A549 treated with CORT108297 at 1 μM for 4 hours (cell line): Measurements from ENCODE around the gene TBC1D30. TPM values are rescaled to one million over a fixed set of nuclear protein-coding genes. Genes with fewer than 3 reads are reported as not detected.

Source experiments
- total RNA-seq: library from RNA; stranded (reverse); fragments of 200-300 nt; extraction: Qiagen RNA extraction; gene quantifications from 5 replicates; pipeline ENCODE4 v1.2.3, GENCODE V29; 2022

TBC1D30 gene, protein sequence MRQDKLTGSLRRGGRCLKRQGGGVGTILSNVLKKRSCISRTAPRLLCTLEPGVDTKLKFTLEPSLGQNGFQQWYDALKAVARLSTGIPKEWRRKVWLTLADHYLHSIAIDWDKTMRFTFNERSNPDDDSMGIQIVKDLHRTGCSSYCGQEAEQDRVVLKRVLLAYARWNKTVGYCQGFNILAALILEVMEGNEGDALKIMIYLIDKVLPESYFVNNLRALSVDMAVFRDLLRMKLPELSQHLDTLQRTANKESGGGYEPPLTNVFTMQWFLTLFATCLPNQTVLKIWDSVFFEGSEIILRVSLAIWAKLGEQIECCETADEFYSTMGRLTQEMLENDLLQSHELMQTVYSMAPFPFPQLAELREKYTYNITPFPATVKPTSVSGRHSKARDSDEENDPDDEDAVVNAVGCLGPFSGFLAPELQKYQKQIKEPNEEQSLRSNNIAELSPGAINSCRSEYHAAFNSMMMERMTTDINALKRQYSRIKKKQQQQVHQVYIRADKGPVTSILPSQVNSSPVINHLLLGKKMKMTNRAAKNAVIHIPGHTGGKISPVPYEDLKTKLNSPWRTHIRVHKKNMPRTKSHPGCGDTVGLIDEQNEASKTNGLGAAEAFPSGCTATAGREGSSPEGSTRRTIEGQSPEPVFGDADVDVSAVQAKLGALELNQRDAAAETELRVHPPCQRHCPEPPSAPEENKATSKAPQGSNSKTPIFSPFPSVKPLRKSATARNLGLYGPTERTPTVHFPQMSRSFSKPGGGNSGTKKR
- 1.5 to 1.7 TPM (median 1.7 TPM) in 5 replicates for total RNA-seq

DNA sequence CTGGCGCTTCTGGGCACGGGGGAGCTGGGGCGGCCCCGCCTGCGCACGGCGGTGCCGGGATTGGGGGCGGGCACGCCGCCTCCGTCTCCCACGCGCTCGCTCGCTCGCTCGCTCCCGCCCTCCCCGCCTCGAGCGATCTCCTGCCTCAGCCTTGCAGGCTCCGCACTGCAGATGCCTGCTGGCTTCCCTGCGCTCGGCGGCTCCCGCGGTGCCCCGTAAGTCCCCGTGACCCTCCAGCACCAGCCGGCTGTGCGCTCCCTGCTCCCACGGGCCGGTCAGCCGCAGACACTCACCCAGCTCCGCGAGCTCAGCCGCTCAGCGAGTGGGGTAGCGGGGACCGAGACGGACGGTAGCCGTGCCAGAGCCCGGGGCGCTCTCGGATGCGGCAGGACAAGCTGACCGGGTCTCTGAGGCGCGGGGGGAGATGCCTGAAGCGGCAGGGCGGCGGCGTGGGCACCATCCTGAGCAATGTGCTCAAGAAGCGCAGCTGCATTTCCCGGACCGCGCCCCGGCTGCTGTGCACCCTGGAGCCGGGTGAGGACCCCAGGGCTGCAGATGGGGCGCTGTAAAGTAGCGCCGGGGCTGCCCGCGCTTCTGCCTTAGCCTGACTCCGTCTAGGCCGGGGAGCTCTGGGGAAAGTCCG lies at the start of gene TBC1D30:
TBC1D30 (plus strand) TSS at position 148 of the 643 bp plus-strand sequence; CDS start at position 381, 233 bp downstream.

Other genes starting within 250 kb of the TBC1D30 start
- 25.4 to 30.8 TPM (median 26.9 TPM) in 5 replicates for gene RASSF3, start 214.2 kb upstream of the TBC1D30 start, total RNA-seq
- gene GNS, start 65.2 kb upstream of the TBC1D30 start, total RNA-seq: 47.3 to 60.0 TPM (median 52.7 TPM) in 5 replicates